Trophoblast cell (in vitro differentiated cells and primary cell): Measurements from ENCODE around the gene PPP1R36.

ENCODE experiments used
- DNase-seq, 2 donors: peaks; one replicate each; pipeline ENCODE4 v3.0.0-alpha.2; 2016
- H2AFZ ChIP-seq: 2 replicates; pipeline ENCODE4 v1.6.1; 2013; ENCODE audit warnings: low read length, moderate library complexity, mild to moderate bottlenecking; ENCODE audit not compliant: insufficient read depth, poor library complexity
- H2AK5ac ChIP-seq: 2 replicates; pipeline ENCODE4 v1.6.1; 2013; ENCODE audit warnings: mild to moderate bottlenecking, low read length
- H2BK120ac ChIP-seq: 2 replicates; pipeline ENCODE4 v1.6.1; 2013; ENCODE audit warnings: low read length, mild to moderate bottlenecking, moderate library complexity; ENCODE audit not compliant: insufficient read depth, poor library complexity
- H2BK12ac ChIP-seq: 2 replicates; pipeline ENCODE4 v1.6.1; 2013; ENCODE audit warnings: mild to moderate bottlenecking, low read length, moderate library complexity
- H2BK5ac ChIP-seq: 2 replicates; pipeline ENCODE4 v1.6.1; 2013; ENCODE audit warnings: low read length, low read depth, moderate library complexity, mild to moderate bottlenecking; ENCODE audit not compliant: poor library complexity
- H3K14ac ChIP-seq: 2 replicates; pipeline ENCODE4 v1.6.1; 2013; ENCODE audit warnings: mild to moderate bottlenecking, low read length
- H3K18ac ChIP-seq: 2 replicates; pipeline ENCODE4 v1.6.1; 2013; ENCODE audit warnings: mild to moderate bottlenecking, low read length
- H3K23ac ChIP-seq: 2 replicates; pipeline ENCODE4 v1.6.1; 2013; ENCODE audit warnings: low read length
- H3K27ac ChIP-seq: 2 replicates; pipeline ENCODE4 v1.5.1; 2013; ENCODE audit warnings: low read depth, mild to moderate bottlenecking, inconsistent platforms, low read length, moderate library complexity
- H3K27me3 ChIP-seq: 2 replicates; pipeline ENCODE4 v1.6.1; 2013; ENCODE audit warnings: inconsistent platforms, mild to moderate bottlenecking, low read length, moderate library complexity; ENCODE audit not compliant: insufficient read depth
- H3K36me3 ChIP-seq, 2 experiments: 1 replicate in 1 of 2; 2 replicates in 1 of 2; pipeline ENCODE4 v1.6.1; 2013; ENCODE audit warnings: low read length in 2 of 2, mild to moderate bottlenecking in 2 of 2, moderate library complexity in 1 of 2; ENCODE audit not compliant: insufficient read depth in 2 of 2, control insufficient read depth in 1 of 2
- H3K4ac ChIP-seq: 2 replicates; pipeline ENCODE4 v1.6.1; 2013; ENCODE audit warnings: low read depth, mild to moderate bottlenecking, low read length, moderate library complexity
- H3K4me1 ChIP-seq, 2 experiments: 1 replicate in 1 of 2; 2 replicates in 1 of 2; pipeline ENCODE4 v1.6.1; 2013; ENCODE audit warnings: low read length in 2 of 2, mild to moderate bottlenecking in 2 of 2, moderate library complexity in 1 of 2; ENCODE audit not compliant: insufficient read depth in 2 of 2, control insufficient read depth in 1 of 2
- H3K4me2 ChIP-seq: 2 replicates; pipeline ENCODE4 v1.6.1; 2013; ENCODE audit warnings: inconsistent platforms, mild to moderate bottlenecking, low read length, moderate library complexity
- H3K4me3 ChIP-seq: 2 replicates; pipeline ENCODE4 v1.5.1; 2013; ENCODE audit warnings: mild to moderate bottlenecking, low read depth, low read length, inconsistent platforms
- H3K79me1 ChIP-seq: one replicate; pipeline ENCODE4 v1.6.1; 2013; ENCODE audit warnings: low read length
- H3K79me2 ChIP-seq: 2 replicates; pipeline ENCODE4 v1.6.1; 2013; ENCODE audit warnings: low read length, mild to moderate bottlenecking; ENCODE audit not compliant: control insufficient read depth, insufficient read depth, poor library complexity
- H3K9ac ChIP-seq: 2 replicates; pipeline ENCODE4 v1.6.1; 2013; ENCODE audit warnings: mild to moderate bottlenecking, low read length
- H3K9me3 ChIP-seq: 2 replicates; pipeline ENCODE4 v1.6.1; 2013; ENCODE audit warnings: low read depth, mild to moderate bottlenecking, control low read depth, inconsistent platforms, low read length; ENCODE audit not compliant: insufficient read depth
- H4K12ac ChIP-seq: 2 replicates; pipeline ENCODE4 v1.6.1; 2013; ENCODE audit warnings: low read depth, mild to moderate bottlenecking, low read length, moderate library complexity
- H4K8ac ChIP-seq: 2 replicates; pipeline ENCODE4 v1.6.1; 2013; ENCODE audit warnings: low read depth, mild to moderate bottlenecking, low read length, moderate library complexity
- H4K91ac ChIP-seq: one replicate; pipeline ENCODE4 v1.6.1; 2013; ENCODE audit warnings: low read depth, mild to moderate bottlenecking, low read length, moderate library complexity
- WGBS: extraction: QIAGEN DNeasy Blood & Tissue Kit; methylation state at CpG from one replicate; pipeline ENCODE4 v1.1.7; 2013; ENCODE audit warnings: missing lambda C conversion rate; ENCODE audit not compliant: insufficient read length, insufficient coverage; ENCODE audit errors: extremely low coverage; 5-methylcytosine and 5-hydroxymethylcytosine counted together

The PPP1R36 gene

DNA sequence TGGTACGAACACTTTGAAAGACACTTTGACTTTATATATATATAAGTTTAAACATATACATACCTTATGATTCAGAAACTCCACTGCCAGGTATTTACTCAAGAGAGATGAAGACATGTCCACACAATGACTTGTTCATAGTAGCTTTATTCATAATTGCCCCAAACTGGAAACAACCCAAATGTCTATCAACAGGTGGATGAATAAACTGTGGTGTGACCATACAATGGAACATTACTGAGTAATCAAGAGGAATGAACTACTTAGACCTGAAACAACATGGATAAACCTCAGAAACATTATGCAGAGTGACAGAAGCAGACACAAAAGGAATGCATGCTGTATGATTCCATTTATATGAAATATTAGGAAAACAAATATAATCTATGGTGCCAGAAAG is 71.1 kb downstream of the PPP1R36 start:
- H3K36me3 ChIP-seq, result no peaks in the 10 kb centered on the region
- no peak overlapping the region for H2BK5ac ChIP-seq
- WGBS, result no CpG with 5 or more reads among the region's 1 CpG
- H3K4me3 ChIP-seq, result no peak overlapping the region
- no peak overlapping the region for H4K8ac ChIP-seq
- no peak overlapping the region for H3K4ac ChIP-seq
- no peak overlapping the region for H4K91ac ChIP-seq
- H3K79me1 ChIP-seq, result peaks cover 6% of the 10 kb centered on the region
- no peak overlapping the region for H3K9ac ChIP-seq
- no peaks in the 10 kb centered on the region for H3K9me3 ChIP-seq
- DNase-seq, result no peak
- no peak overlapping the region for H3K18ac ChIP-seq
- no peak overlapping the region for H2BK12ac ChIP-seq
- no peak overlapping the region for H2BK120ac ChIP-seq
- no peak overlapping the region for H4K12ac ChIP-seq
- H3K27me3 ChIP-seq, result no peaks in the 10 kb centered on the region
- H3K79me2 ChIP-seq, result no peaks in the 10 kb centered on the region
- H2AFZ ChIP-seq, result no peak overlapping the region
- H3K4me1 ChIP-seq, result peaks cover 11% of the 10 kb centered on the region in 2 experiments
- H3K4me2 ChIP-seq, result no peak overlapping the region
- no peak overlapping the region for H2AK5ac ChIP-seq
- H3K27ac ChIP-seq, result no peak overlapping the region
- H3K14ac ChIP-seq, result no peak overlapping the region
- H3K23ac ChIP-seq, result no peak overlapping the region

DNA sequence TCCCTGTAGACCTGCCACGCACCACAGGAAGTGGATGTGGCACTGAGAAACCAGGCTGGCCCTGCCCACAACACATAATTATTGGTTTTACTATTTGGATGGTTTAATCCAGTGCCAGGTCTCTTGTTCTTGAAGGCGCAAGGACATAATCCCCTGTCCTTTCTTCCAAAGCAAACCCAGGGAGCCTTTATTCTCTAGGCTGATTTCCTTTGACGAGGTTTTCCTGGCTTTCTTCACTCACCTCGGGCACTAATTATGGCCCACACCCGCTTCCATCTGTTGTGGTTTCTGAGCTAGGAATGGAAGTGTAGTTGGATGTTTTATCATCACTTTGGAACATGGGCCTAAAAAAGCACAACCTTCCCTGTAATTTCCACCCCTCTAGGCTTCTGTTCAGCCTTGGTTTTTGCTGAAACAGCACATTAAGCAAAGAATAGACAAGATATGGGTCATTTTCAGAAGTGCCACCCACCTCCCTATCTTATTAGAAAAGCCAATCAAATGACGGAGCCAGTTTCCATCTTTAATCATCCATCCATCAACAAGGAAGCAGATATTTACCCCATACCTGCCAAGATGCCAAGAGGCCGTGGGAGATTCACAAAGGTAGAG is 73.9 kb downstream of the PPP1R36 start:
- H3K9ac ChIP-seq, result no peak overlapping the region
- peaks cover 3% of the 10 kb centered on the region for H3K79me1 ChIP-seq
- H3K4me1 ChIP-seq, result peaks cover 6 to 8% of the 10 kb centered on the region in 2 experiments
- no peak overlapping the region for H3K18ac ChIP-seq
- H3K36me3 ChIP-seq, result no peaks in the 10 kb centered on the region
- H2AFZ ChIP-seq, result no peak overlapping the region
- H4K91ac ChIP-seq, result no peak overlapping the region
- no peak overlapping the region for H3K4ac ChIP-seq
- no peak overlapping the region for H3K4me3 ChIP-seq
- DNase-seq, result no peak
- no peak overlapping the region for H2BK5ac ChIP-seq
- H3K4me2 ChIP-seq, result no peak overlapping the region
- H4K8ac ChIP-seq, result no peak overlapping the region
- no peak overlapping the region for H3K27ac ChIP-seq
- no CpG with 5 or more reads among the region's 7 CpGs for WGBS
- no peaks in the 10 kb centered on the region for H3K27me3 ChIP-seq
- H2BK120ac ChIP-seq, result no peak overlapping the region
- H3K79me2 ChIP-seq, result no peaks in the 10 kb centered on the region
- no peak overlapping the region for H3K14ac ChIP-seq
- H2AK5ac ChIP-seq, result no peak overlapping the region
- H2BK12ac ChIP-seq, result no peak overlapping the region
- H4K12ac ChIP-seq, result no peak overlapping the region
- no peak overlapping the region for H3K23ac ChIP-seq
- H3K9me3 ChIP-seq, result no peaks in the 10 kb centered on the region

DNA sequence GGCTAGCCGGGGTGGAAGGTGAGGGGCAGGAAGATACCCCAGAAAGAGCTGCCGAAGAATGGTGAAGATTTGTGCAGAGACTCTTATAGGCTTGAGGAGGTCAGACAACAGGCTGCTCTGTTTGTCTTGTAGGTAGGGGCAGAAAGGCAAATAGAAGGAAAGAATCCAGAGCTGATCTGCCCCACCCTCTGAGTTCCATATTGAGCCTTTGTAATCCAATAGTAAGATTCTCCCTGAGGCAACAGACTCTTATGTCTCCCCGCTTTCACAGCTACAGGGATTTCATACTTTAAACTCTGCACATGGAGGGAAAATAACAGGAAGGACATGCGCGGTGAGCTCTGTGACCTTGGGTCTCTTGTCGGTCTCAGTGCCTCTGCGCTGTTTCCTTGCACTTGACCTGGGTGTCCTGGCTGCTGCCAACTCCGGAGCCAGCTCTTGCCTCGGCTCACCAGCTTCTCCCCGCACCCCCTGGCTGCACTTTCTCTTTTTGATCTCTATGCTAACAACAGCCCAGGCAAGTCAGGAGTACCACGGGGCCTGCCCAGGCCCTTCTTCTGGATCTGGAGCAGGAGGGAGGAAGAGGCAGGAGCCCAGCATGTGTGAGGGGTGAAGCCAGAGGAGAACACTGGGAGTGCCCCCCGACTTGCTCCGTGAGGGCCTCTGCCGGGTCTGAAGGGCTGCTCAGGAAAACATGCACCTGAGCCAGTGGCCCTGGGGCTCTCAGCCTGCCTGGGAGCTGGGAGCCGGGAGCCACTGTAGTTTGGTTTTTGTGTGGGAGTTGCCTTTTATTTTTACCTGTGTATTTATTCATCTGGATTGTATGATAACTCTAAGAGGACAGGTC is 75.8 kb downstream of the PPP1R36 start:
- no peak overlapping the region for H3K9ac ChIP-seq
- no peak overlapping the region for H3K4ac ChIP-seq
- H3K27me3 ChIP-seq, result no peaks in the 10 kb centered on the region
- no peak overlapping the region for H2BK5ac ChIP-seq
- H3K79me1 ChIP-seq, result no peaks in the 10 kb centered on the region
- no peaks in the 10 kb centered on the region for H3K79me2 ChIP-seq
- H3K14ac ChIP-seq, result no peak overlapping the region
- H2BK12ac ChIP-seq, result peak overlapping the region; percentile 46
- H3K4me3 ChIP-seq, result no peak overlapping the region
- DNase-seq, result no peak
- H4K12ac ChIP-seq, result no peak overlapping the region
- peaks cover 0 to 3% of the 10 kb centered on the region in 2 experiments for H3K4me1 ChIP-seq
- no peak overlapping the region for H3K27ac ChIP-seq
- no CpG with 5 or more reads among the region's 15 CpGs for WGBS
- H4K91ac ChIP-seq, result peak overlapping the region; percentile 26
- H3K9me3 ChIP-seq, result no peaks in the 10 kb centered on the region
- no peak overlapping the region for H2BK120ac ChIP-seq
- no peak overlapping the region for H3K23ac ChIP-seq
- no peaks in the 10 kb centered on the region for H3K36me3 ChIP-seq
- H2AK5ac ChIP-seq, result peak overlapping the region; percentile 59
- H2AFZ ChIP-seq, result no peak overlapping the region
- no peak overlapping the region for H3K18ac ChIP-seq
- H3K4me2 ChIP-seq, result no peak overlapping the region
- no peak overlapping the region for H4K8ac ChIP-seq

DNA sequence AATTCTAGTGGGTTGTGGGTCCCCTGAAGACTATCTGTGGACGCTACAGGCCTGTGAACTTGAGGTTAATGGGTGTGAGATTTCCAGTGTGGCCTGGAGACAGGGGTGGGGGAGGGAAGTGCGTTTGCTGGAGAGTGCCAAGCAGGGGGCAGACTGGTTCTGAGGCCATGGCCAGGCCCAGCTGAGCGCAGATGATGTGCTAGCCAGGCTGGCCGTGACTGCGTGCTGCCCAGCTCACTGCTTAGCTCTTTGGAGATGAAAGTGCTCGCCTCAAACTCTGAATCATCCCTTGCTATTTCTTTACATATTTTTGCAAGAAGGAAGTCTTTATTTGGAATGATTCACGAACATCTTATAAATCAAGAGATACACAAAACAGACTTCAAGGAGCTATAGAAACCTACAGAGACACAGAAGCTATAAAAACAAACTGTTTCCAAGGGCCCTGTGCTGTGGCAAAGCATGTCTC is 79.2 kb downstream of the PPP1R36 start:
- no peak overlapping the region for H4K91ac ChIP-seq
- no peak overlapping the region for H3K18ac ChIP-seq
- H4K8ac ChIP-seq, result no peak overlapping the region
- peaks cover 8% of the 10 kb centered on the region for H3K79me1 ChIP-seq
- no peak overlapping the region for H3K9ac ChIP-seq
- no peak overlapping the region for H4K12ac ChIP-seq
- no peak overlapping the region for H2BK120ac ChIP-seq
- no peak overlapping the region for H3K27ac ChIP-seq
- H2BK12ac ChIP-seq, result no peak overlapping the region
- peaks cover 2% of the 10 kb centered on the region for H3K79me2 ChIP-seq
- H2BK5ac ChIP-seq, result no peak overlapping the region
- DNase-seq, result peak in 1 of 2 donors; percentile 16
- no peak overlapping the region for H3K14ac ChIP-seq
- H3K4me2 ChIP-seq, result no peak overlapping the region
- H2AFZ ChIP-seq, result no peak overlapping the region
- no peak overlapping the region for H3K4ac ChIP-seq
- no peak overlapping the region for H3K23ac ChIP-seq
- H3K4me1 ChIP-seq, result peaks cover 7 to 9% of the 10 kb centered on the region in 2 experiments
- H2AK5ac ChIP-seq, result no peak overlapping the region
- H3K36me3 ChIP-seq, result no peaks in the 10 kb centered on the region
- no peaks in the 10 kb centered on the region for H3K9me3 ChIP-seq
- WGBS, result no CpG with 5 or more reads among the region's 7 CpGs
- H3K4me3 ChIP-seq, result no peak overlapping the region
- H3K27me3 ChIP-seq, result no peaks in the 10 kb centered on the region
